NCI-H1092 (cell line): Measurements from ENCODE around the gene APOBEC2.

ENCODE experiments used
- DNase-seq: peaks from one replicate; lab custom pipeline; 2025; lab: John Stamatoyannopoulos, UW

APOBEC2 gene

DNA sequence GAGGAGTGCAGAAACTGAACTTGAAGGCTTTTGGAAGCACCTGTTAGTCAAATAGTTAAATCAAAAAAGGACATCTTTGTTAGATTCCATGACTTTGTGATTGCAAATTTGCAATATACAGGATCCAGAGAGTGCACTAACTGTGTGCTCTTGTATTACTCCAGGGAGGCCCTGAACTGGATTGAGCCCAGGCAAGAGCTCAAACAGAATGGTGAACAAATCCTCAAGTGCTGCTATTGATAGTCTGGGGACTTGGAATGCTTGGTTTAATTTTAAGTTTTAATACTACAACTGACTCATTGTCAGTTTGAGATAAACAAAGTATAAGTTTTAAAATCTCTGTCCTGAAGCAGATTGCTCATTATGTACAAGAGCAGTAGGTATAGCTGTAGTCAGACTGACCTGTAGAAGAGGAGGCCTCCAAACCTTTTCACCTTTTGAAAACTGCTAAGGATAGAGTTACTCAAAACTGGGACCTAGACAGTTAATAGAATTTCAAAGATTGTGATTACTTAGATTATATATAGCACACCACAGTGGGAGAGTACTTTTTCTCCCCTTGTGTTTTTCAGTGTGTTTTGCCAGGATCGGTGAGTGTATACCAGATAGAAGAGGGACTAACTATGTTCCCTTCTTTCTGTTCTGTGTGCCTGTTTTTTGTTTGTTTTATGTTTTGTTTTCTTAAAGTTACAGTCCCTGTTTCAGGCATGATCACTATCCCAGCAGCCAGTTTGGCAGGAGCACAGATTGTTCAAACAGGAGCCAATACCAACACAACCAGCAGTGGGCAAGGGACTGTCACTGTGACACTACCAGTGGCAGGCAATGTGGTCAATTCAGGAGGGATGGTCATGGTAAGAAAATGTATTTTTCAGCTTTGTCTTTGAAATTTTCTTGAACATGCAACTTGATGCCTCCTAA, 38.1 kb downstream of the APOBEC2 start:
- DNase-seq: no peak

DNA sequence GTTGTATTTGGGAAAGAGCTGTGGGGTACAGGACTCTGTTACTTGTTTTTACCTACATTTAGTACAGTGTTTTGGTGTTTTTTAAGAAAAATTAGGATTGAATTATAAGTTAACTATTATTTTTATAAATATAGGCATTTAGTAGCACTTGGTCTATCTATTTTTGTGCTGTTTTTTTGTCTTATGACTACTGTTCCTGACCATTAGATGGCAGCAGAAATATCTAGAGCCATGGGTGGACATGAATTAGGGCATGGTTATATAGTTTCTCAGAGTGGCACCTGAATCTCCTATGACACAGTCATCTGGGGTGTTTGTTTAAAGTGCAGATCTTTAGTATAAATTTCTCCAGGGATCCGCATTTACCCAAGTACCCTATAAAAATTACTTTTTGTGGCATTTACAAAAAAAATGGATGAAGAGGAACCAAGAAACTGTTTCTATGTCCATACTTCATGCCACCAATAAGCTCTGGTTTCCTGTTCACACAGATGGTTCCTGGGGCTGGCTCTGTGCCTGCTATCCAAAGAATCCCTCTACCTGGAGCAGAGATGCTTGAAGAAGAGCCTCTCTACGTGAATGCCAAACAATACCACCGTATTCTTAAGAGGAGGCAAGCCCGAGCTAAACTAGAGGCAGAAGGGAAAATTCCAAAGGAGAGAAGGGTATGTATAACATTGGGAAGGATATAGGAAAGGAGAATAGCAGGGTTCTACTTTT, 39.6 kb downstream of the APOBEC2 start:
- no peak for DNase-seq

DNA sequence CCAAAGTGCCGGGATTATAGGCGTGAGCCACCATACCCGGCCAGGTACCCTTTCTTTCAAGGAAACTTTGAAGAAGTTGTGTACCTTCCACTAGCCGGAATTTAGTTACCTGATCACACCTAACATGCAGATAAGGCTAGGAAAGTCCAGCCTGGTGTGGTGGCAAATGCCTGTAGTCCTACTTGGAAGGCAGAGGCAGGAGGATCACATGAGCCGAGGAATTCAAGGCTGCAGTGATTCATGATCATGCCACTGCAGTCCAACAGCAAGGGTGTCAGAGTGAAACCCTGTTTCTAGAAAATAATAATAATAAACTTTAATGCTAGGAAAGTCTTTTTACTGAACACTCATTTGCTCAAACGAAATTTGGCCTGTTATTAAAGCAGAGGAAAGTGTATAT, 40.7 kb downstream of the APOBEC2 start:
- DNase-seq: no peak

DNA sequence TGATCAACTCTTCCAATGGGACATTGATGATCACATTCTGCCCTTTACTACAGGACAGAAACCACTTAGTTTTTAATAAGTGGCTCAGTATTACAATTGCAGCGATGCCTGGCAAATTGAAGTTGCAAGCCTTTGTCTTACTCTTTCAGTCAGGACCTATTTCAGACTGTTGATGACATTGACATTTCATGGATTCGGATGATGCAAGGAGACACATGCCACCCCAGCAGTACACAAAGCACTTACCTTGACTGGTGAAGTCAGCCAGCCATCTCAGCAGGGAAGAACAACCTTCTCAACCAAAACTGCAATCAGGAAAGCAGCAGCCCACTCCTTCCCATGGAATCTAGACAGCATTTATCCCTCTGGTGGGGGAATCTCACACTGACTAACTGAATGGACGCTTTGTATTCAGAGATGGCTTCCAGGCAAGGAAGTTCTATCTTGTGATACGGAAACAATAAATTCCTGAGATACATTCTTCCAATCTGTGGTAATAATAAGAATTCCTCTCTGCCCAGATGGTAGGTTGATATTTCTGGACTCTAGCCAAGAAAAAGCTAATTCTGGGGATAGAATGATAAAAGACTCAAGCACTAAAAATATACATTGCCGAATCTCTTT, 44.6 kb downstream of the APOBEC2 start:
- no peak for DNase-seq

DNA sequence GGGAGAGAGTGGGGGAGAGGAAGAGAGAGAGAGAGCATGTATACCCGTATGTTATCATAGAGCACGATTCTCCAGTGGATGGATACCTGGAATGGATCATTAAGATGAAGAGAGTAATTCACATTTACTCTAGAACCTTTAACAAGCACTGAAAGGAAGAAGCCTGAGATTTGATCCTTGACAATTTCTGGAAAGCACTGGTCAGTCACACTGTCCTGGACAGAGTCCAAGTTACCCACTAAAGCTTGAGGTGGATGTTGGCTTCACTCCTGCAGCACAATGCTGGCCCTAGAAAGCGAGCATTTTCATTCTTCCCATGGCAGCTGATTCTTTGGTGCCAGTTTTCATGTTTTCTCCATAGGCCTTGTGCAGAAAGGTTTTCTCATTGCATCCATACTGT, 45.4 kb downstream of the APOBEC2 start:
- DNase-seq: no peak

DNA sequence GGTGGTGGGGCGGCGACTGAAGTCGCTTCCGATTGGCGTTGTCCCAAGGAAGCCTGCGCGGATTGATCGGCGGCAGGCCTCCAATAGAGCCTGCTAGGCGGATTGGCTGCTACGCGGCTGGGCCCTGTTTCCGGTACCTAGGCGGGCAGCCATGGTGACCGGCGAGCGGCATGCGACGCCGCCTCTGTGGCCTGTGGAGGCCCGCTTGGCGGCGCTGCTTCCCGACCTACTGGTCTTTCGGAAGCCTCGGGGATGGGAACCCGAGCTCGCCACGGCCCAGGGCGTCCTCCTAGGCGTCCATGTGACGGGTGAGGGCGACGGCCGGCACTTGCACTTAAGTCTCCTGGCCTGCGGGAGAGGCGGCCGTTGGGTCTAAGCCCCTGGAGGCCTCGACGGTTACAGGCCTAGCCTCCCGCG, 47.9 kb downstream of the APOBEC2 start:
- no peak for DNase-seq

DNA sequence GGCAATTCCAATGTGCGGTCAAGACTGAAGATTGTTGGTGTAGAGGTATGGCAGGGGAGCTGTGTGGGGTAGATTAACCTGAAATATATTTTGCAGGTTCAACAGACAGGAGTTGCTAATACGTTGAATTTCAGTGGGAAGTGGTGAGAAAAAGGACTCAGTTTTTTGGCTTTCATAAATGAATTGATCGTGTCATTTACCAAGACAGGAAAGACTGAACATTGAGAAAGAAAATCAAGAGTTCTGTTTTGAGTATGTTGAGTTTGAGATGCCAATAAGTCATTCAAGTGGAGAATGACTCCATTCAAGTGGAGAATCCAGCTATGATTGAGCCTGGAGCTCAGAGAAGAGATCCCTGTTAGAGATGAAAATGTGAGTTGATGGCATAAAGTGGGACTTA, 50.8 kb downstream of the APOBEC2 start:
- no peak for DNase-seq

DNA sequence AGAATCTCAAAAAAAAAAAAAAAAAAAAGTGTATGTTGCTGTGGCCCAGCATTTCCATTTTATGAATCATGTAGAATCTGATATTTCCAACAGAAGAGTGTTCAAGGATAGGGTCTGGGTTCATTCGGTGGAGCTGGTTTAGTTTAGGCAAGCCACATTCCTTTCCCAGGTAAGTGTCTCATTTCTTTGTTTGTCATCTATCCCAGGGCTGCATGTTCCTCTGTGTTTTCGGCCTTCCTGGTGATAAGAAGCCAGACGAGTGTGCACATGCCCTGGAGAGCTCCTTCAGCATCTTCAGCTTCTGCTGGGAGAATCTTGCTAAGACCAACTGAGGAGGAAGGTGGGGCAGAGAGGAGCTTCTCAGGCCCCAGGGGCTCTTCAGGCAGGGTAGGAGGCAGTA, 58.0 kb downstream of the APOBEC2 start:
- no peak for DNase-seq
